Measurements from ENCODE around the gene REXO1. TPM values are rescaled to one million over a fixed set of nuclear protein-coding genes. Genes with fewer than 3 reads are reported as not detected.
A peak's percentile ranks its signal among the peaks of the same experiment; 100 is the strongest.

REXO1 gene
- total and polyA plus RNA-seq, 9 of the 15 experiments (the other 6 are each of a cell fraction or from before 2014, with no cell fraction given) = 0.04 to 63.3 (median 15.8) TPM

GRCh38 chr19:1883784-1884183 is 35.5 kb upstream of the REXO1 start:
- Histone ChIP-seq H3K9me3 (replicated peaks; ENCODE audit: control insufficient read depth, insufficient read depth, low read depth, low read length) (no peaks in the 10 kb centered on the region), H3K4me2 (ENCODE audit: insufficient read depth, low read length) (peak overlapping the region; percentile 90), H3K27ac (ENCODE audit: extremely low read depth, low read depth, low read length) (peak overlapping the region; percentile 74; the same call in 1 of the 3 replicates), H2AFZ (ENCODE audit: low read depth, low read length) (no peak overlapping the region), H3K9ac (ENCODE audit: insufficient read depth in 1 of 2, low read depth in 2 of 2, low read length in 2 of 2) (peak overlapping the region; percentile 89 to 99; a peak in 3 of 4 replicates), H3K79me2 (ENCODE audit: control insufficient read depth, insufficient read depth, low read length) (peaks cover 46% of the 10 kb centered on the region), H3K36me3 (ENCODE audit: control insufficient read depth, insufficient read depth, low read length) (peaks cover 27% of the 10 kb centered on the region; the same call in 2 of the 3 replicates), H3K27me3 (ENCODE audit: control insufficient read depth in 2 of 2, insufficient read depth in 2 of 2, low read length in 2 of 2) (no peaks in the 10 kb centered on the region), H4K20me1 (replicated peaks; ENCODE audit: control insufficient read depth, insufficient read depth, low read length) (peaks cover 37% of the 10 kb centered on the region; the same call in 1 of the 2 replicates), H3K4me3 (peak overlapping the region; percentile 91), H3K4me1 (replicated peaks in 1 of 2; ENCODE audit: control insufficient read depth in 2 of 2, insufficient read depth in 2 of 2, low read length in 2 of 2) (peaks cover 31 to 77% of the 10 kb centered on the region in 2 experiments), H3K9me1 (ENCODE audit: control insufficient read depth, insufficient read depth, low read length) (peaks cover 14% of the 10 kb centered on the region)
- in situ Hi-C loops (cut with MboI) = no loop called here
- DNase-seq (ENCODE audit: extremely low read depth in 1 of 4, low spot score in 3 of 4) (no peak), ATAC-seq (no peak), FAIRE-seq (no peak)
- WGBS (ENCODE audit: insufficient coverage, low coverage, missing lambda C conversion rate) = 56% methylated on average over 8 of the region's 8 CpGs
- intact Hi-C loops (cut with micrococcal nuclease) = no loop called here
- TSS peak; percentile 71 for BruUV-seq (replicated peaks)
- ChIA-PET CTCF (ENCODE audit: low intra/inter-chr PET ratio) (no interaction called here), POLR2A (interaction anchor here (0.9 to 1.4 kb wide), 2 partner anchors 9 to 14 kb away, joined by 5 read pairs; no protein-coding TSS in a partner anchor)
- TF ChIP-seq AFF1 (IDR thresholded peaks at IDR 0.05; ENCODE audit: low read depth in 1 of 2, partially characterized antibody in 2 of 2) = no peak
- TF ChIP-seq ZBTB43 (CRISPR knock-in tag; IDR thresholded peaks at IDR 0.05) = no peak
- TF ChIP-seq ZNF3 (CRISPR knock-in tag; IDR thresholded peaks at IDR 0.05) = no peak
- TF ChIP-seq POLR2A (conservative IDR thresholded peaks at IDR 0.05) = 0 out of 2 replicates have a peak, but pooled peaks have one; percentile 0
- TF ChIP-seq MCM3 (IDR thresholded peaks at IDR 0.05) = no peak

All from K562 (cell line).